Nephron (organoid): ENCODE results near the gene CDH13.

Source experiments
- H3K27ac Mint-ChIP-seq, 3 experiments: 2 replicates each; pipeline ENCODE4 v1.8.0; 2020; ENCODE audit warnings: mixed read lengths in 3 of 3, mild to moderate bottlenecking in 2 of 3, moderate library complexity in 1 of 3
- H3K27me3 Mint-ChIP-seq: 2 replicates; pipeline ENCODE4 v1.8.0; 2021; ENCODE audit warnings: low read depth, mild to moderate bottlenecking, moderate library complexity, mixed read lengths
- H3K36me3 Mint-ChIP-seq: 2 replicates; pipeline ENCODE4 v1.8.0; 2020; ENCODE audit warnings: low read depth, mixed read lengths
- H3K4me1 Mint-ChIP-seq: 2 replicates; pipeline ENCODE4 v1.8.0; 2020; ENCODE audit warnings: mixed read lengths
- H3K4me3 Mint-ChIP-seq, 3 experiments: 2 replicates each; pipeline ENCODE4 v1.8.0; 2020; ENCODE audit warnings: mild to moderate bottlenecking in 3 of 3, mixed read lengths in 3 of 3, moderate library complexity in 2 of 3
- H3K9me3 Mint-ChIP-seq: 2 replicates; pipeline ENCODE4 v1.8.0; 2020; ENCODE audit warnings: mixed read lengths
- TF ChIP-seq, protein P1 (sequence below), 3 experiments: fragments of 200-600 bp; sonication (generic); IDR thresholded peaks; one replicate each; pipeline ENCODE4 v1.5.0; 2021; ENCODE audit warnings: antibody characterized with exemption in 3 of 3; ENCODE audit not compliant: unreplicated experiment in 3 of 3

Gene CDH13

GRCh38 chr16:82852388-82853008 lies 225.7 kb downstream of the CDH13 start:
- Mint-ChIP-seq H3K4me3 (no peak overlapping the region), H3K27me3 (peaks cover 5% of the 10 kb centered on the region), H3K27ac (no peak overlapping the region), H3K9me3 (peaks cover 2% of the 10 kb centered on the region), H3K36me3 (no peaks in the 10 kb centered on the region), H3K4me1 (peaks cover 7% of the 10 kb centered on the region)
- TF ChIP-seq, protein P1, sequence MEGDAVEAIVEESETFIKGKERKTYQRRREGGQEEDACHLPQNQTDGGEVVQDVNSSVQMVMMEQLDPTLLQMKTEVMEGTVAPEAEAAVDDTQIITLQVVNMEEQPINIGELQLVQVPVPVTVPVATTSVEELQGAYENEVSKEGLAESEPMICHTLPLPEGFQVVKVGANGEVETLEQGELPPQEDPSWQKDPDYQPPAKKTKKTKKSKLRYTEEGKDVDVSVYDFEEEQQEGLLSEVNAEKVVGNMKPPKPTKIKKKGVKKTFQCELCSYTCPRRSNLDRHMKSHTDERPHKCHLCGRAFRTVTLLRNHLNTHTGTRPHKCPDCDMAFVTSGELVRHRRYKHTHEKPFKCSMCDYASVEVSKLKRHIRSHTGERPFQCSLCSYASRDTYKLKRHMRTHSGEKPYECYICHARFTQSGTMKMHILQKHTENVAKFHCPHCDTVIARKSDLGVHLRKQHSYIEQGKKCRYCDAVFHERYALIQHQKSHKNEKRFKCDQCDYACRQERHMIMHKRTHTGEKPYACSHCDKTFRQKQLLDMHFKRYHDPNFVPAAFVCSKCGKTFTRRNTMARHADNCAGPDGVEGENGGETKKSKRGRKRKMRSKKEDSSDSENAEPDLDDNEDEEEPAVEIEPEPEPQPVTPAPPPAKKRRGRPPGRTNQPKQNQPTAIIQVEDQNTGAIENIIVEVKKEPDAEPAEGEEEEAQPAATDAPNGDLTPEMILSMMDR (IDR thresholded peaks at IDR 0.05; ENCODE audit: unreplicated experiment in 3 of 3): no peak

- peaks cover 12% of the 10 kb centered on the region for H3K27me3 Mint-ChIP-seq
- H3K36me3 Mint-ChIP-seq: no peaks in the 10 kb centered on the region
- no peak overlapping the region for H3K4me3 Mint-ChIP-seq
- H3K4me1 Mint-ChIP-seq: no peaks in the 10 kb centered on the region
- H3K27ac Mint-ChIP-seq: no peak overlapping the region
- H3K9me3 Mint-ChIP-seq: peaks cover 5% of the 10 kb centered on the region
- TF ChIP-seq, protein P1 (IDR thresholded peaks at IDR 0.05; ENCODE audit: unreplicated experiment in 3 of 3): no peak
Measured at GRCh38 chr16:82855471-82855870, 228.7 kb downstream of the CDH13 start.

GRCh38 chr16:82857693-82858365 lies 231.1 kb downstream of the CDH13 start:
- no peak overlapping the region for H3K4me3 Mint-ChIP-seq

DNA sequence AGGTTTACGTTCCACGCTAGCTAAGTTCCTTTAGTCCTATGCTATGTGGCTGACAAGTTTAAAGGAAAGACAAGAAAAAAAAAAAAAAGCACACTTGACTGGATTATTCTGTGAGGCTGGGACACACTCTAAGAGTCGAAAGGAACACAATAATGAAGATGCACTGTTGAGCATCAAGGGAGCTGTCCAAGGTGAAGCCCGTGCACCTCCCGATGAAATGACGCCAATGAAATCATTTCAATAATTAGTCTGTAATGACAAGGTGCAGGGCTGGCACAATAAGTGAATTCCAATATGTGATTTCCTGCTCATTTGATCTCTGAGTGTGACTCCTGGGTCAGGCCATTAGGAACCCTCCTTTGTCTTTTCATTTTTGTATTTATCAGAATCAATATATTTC lies 232.9 kb downstream of the CDH13 start:
- Mint-ChIP-seq H3K9me3 (peaks cover 9% of the 10 kb centered on the region), H3K4me1 (no peaks in the 10 kb centered on the region), H3K36me3 (no peaks in the 10 kb centered on the region), H3K27ac (no peak overlapping the region), H3K4me3 (no peak overlapping the region), H3K27me3 (peaks cover 12% of the 10 kb centered on the region)
- TF ChIP-seq, protein P1 (IDR thresholded peaks at IDR 0.05; ENCODE audit: unreplicated experiment in 3 of 3): no peak

More at GRCh38 chr16:82857693-82858365, 231.1 kb downstream of the CDH13 start:
- H3K9me3 Mint-ChIP-seq: peaks cover 5% of the 10 kb centered on the region
- H3K36me3 Mint-ChIP-seq: no peaks in the 10 kb centered on the region
- TF ChIP-seq, protein P1 (IDR thresholded peaks at IDR 0.05; ENCODE audit: unreplicated experiment in 3 of 3): no peak
- no peaks in the 10 kb centered on the region for H3K4me1 Mint-ChIP-seq
- H3K27ac Mint-ChIP-seq: no peak overlapping the region
- peaks cover 12% of the 10 kb centered on the region for H3K27me3 Mint-ChIP-seq

GRCh38 chr16:82860071-82860470 lies 233.3 kb downstream of the CDH13 start:
- peaks cover 12% of the 10 kb centered on the region for H3K27me3 Mint-ChIP-seq
- no peak overlapping the region for H3K4me3 Mint-ChIP-seq
- H3K4me1 Mint-ChIP-seq: no peaks in the 10 kb centered on the region
- H3K9me3 Mint-ChIP-seq: peaks cover 13% of the 10 kb centered on the region
- TF ChIP-seq, protein P1 (IDR thresholded peaks at IDR 0.05; ENCODE audit: unreplicated experiment in 3 of 3): no peak
- no peak overlapping the region for H3K27ac Mint-ChIP-seq
- H3K36me3 Mint-ChIP-seq: no peaks in the 10 kb centered on the region

DNA sequence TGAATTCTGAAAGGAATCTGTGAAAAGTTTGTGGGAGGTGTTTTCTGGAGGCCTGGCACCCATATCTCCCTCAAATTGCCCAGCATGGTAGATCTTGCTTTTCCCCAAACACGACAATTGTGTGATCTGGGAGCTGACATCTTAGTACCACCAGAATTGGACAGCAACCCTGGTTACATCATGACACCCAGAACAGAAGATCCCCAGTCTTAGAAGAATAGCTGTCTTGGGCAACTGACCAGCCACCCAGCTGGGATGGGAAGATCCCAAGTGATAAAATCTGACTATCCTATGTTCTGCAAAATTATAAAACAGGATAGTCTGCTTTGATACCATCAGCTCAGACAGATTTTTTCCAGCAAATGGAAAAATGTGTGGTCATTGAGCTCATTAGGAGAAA lies 235.3 kb downstream of the CDH13 start:
- TF ChIP-seq, protein P1 (IDR thresholded peaks at IDR 0.05; ENCODE audit: unreplicated experiment in 3 of 3): no peak
- no peak overlapping the region for H3K4me3 Mint-ChIP-seq
- H3K9me3 Mint-ChIP-seq: peaks cover 23% of the 10 kb centered on the region
- peaks cover 5% of the 10 kb centered on the region for H3K36me3 Mint-ChIP-seq
- H3K27me3 Mint-ChIP-seq: peaks cover 7% of the 10 kb centered on the region
- no peaks in the 10 kb centered on the region for H3K4me1 Mint-ChIP-seq
- H3K27ac Mint-ChIP-seq: no peak overlapping the region
